A549 (cell line): Measurements from ENCODE around the gene ZNF418. TPM values are rescaled to one million over a fixed set of nuclear protein-coding genes. Genes with fewer than 3 reads are reported as not detected.

Experiments
- ATAC-seq, 2 experiments: fragments of 200-7000 bp in 1 of 2; fragments of >200 bp in 1 of 2; cut with Nextera tagmentation in 1 of 2; cut with Tn5 transposase in 1 of 2; 3 replicates each; pipeline versions ENCODE4 v1.8.0 to v1.9.1; 2018 to 2020; ENCODE audit warnings: mild to moderate bottlenecking in 1 of 2, moderate library complexity in 1 of 2
- CTCF ChIA-PET: fragments of 300-600 bp; sonication (Branson Sonifier 250); formaldehyde crosslinking; extraction: SDS; loops from one replicate; lab custom pipeline; 2021; ENCODE audit warnings: antibody characterized with exemption, inconsistent platforms; lab: Yijun Ruan, JAX
- POLR2A ChIA-PET: fragments of 350-600 bp; formaldehyde crosslinking; extraction: SDS; loops from one replicate; lab custom pipeline; 2021; ENCODE audit warnings: antibody characterized with exemption, inconsistent platforms; lab: Yijun Ruan, JAX
- DNase-seq, 2 experiments: peaks; one replicate each; pipeline versions ENCODE4 v3.0.0 to v3.0.0-alpha.2; 2011 to 2016; ENCODE audit warnings: low read depth in 1 of 2, low spot score in 1 of 2
- FAIRE-seq: peaks from 2 replicates; lab custom pipeline; 2011; peaks lifted over from hg19 to GRCh38; lab: Jason Lieb, UNC
- H3K27ac ChIP-seq, 2 experiments: fragments of >200 bp; sonication (Bioruptor Twin); formaldehyde crosslinking; 3 replicates each; pipeline ENCODE4 v1.5.1; 2016 to 2017
- H3K4me1 ChIP-seq: fragments of >200 bp; sonication (Bioruptor Twin); formaldehyde crosslinking; 3 replicates; pipeline ENCODE4 v1.6.1; 2016
- H3K4me2 ChIP-seq: fragments of >200 bp; sonication (Bioruptor Twin); formaldehyde crosslinking; 3 replicates; pipeline ENCODE4 v1.6.1; 2016
- H3K4me3 ChIP-seq: fragments of >200 bp; sonication (Bioruptor Twin); formaldehyde crosslinking; 3 replicates; pipeline ENCODE4 v1.5.1; 2016
- H3K9me3 ChIP-seq: fragments of >200 bp; sonication (Bioruptor Twin); formaldehyde crosslinking; 3 replicates; pipeline ENCODE4 v1.6.1; 2016
- CEBPB ChIP-seq, 2 experiments: fragments of >200 bp in 1 of 2; sonication (Bioruptor Twin) in 1 of 2; formaldehyde crosslinking in 1 of 2; IDR thresholded peaks; 2 replicates each; pipeline ENCODE4 v1.6.1; 2012 to 2016
- CHD2 ChIP-seq: fragments of 150-350 bp; IDR thresholded peaks from 2 replicates; pipeline ENCODE4 v1.6.1; 2014; ENCODE audit warnings: low read length; ENCODE audit not compliant: partially characterized antibody
- EHF ChIP-seq: fragments of 250-450 bp; sonication (Bioruptor Pico); IDR thresholded peaks from 2 replicates; pipeline ENCODE4 v1.5.0; 2020; ENCODE audit warnings: mild to moderate bottlenecking
- EHMT2 ChIP-seq: fragments of 200-600 bp; sonication (generic); IDR thresholded peaks from 2 replicates; pipeline ENCODE4 v1.6.1; 2016; ENCODE audit warnings: antibody characterized with exemption, low read depth, mild to moderate bottlenecking, moderate library complexity
- ESRRA ChIP-seq: fragments of 150-350 bp; IDR thresholded peaks from 2 replicates; pipeline ENCODE4 v1.6.1; 2014; ENCODE audit warnings: mild to moderate bottlenecking, low read length, borderline replicate concordance
- HOXA7 ChIP-seq: fragments of 250-450 bp; sonication (Bioruptor Pico); IDR thresholded peaks from 2 replicates; pipeline ENCODE4 v1.5.0; 2020; ENCODE audit warnings: mild to moderate bottlenecking, moderate library complexity
- HOXB13 ChIP-seq: fragments of 250-450 bp; sonication (Bioruptor Pico); IDR thresholded peaks from 2 replicates; pipeline ENCODE4 v1.5.0; 2020; ENCODE audit warnings: low read depth, mild to moderate bottlenecking, moderate library complexity
- HOXB5 ChIP-seq: fragments of 250-450 bp; sonication (Bioruptor Pico); IDR thresholded peaks from 2 replicates; pipeline ENCODE4 v1.5.0; 2020; ENCODE audit warnings: mild to moderate bottlenecking, moderate library complexity
- JUN ChIP-seq, 2 experiments: fragments of >200 bp; sonication (Bioruptor Twin); formaldehyde crosslinking; IDR thresholded peaks; 2 replicates in 1 of 2; 3 replicates in 1 of 2; pipeline ENCODE4 v1.6.1; 2016 to 2017
- KDM5A ChIP-seq: fragments of 200-600 bp; sonication (generic); IDR thresholded peaks from 2 replicates; pipeline ENCODE4 v1.6.1; 2016; ENCODE audit warnings: antibody characterized with exemption, mild to moderate bottlenecking
- MYC ChIP-seq: IDR thresholded peaks from 2 replicates; pipeline ENCODE4 v1.6.1; 2012; ENCODE audit warnings: mild to moderate bottlenecking, inconsistent platforms, low read length, improper control_type of control experiment, borderline replicate concordance
- NFE2L2 ChIP-seq: fragments of 150-350 bp; conservative IDR thresholded peaks from 2 replicates; pipeline ENCODE4 v1.6.1; 2014; ENCODE audit warnings: low read length
- RCOR1 ChIP-seq: fragments of 150-350 bp; IDR thresholded peaks from 2 replicates; pipeline ENCODE4 v1.6.1; 2014; ENCODE audit warnings: antibody characterized with exemption, low read length, low read depth
- TFCP2L1 ChIP-seq: fragments of 250-450 bp; sonication (Bioruptor Pico); IDR thresholded peaks from 2 replicates; pipeline ENCODE4 v1.5.0; 2021; ENCODE audit warnings: mild to moderate bottlenecking
- WGBS: methylation state at CpG from one replicate; pipeline ENCODE4 v1.1.6; 2017; ENCODE audit errors: missing lambda C conversion rate; 5-methylcytosine and 5-hydroxymethylcytosine counted together
- polyA plus RNA-seq, 4 experiments: library from polyadenylated mRNA; depleted of rRNA in 3 of 4; stranded (reverse); fragments of >200 nt; fragmentation: RNase III in 1 of 4; extraction: RNeasy Plus Mini Kit Qiagen cat#74134 plus additional on column Dnase treatment in 1 of 4; gene quantifications; 2 replicates in 3 of 4; 3 replicates in 1 of 4; pipeline ENCODE4 v1.2.3, GENCODE V29; 2011 to 2017
- TF ChIP-seq, protein P1 (sequence below): fragments of 150-350 bp; IDR thresholded peaks from 2 replicates; pipeline ENCODE4 v1.6.1; 2014; ENCODE audit warnings: low read depth, mild to moderate bottlenecking, low read length
- TF ChIP-seq, protein P2 (sequence below): fragments of 200-600 bp; sonication (generic); IDR thresholded peaks from 2 replicates; pipeline ENCODE4 v1.6.1; 2016; ENCODE audit warnings: antibody characterized with exemption, mild to moderate bottlenecking, moderate library complexity
- TF ChIP-seq, protein P3 (sequence below): IDR thresholded peaks from 2 replicates; pipeline ENCODE4 v1.6.1; 2012
- TF ChIP-seq, protein P4 (sequence below): fragments of >200 bp; sonication (Bioruptor Twin); formaldehyde crosslinking; IDR thresholded peaks from 2 replicates; pipeline ENCODE4 v1.6.1; 2016
- TF ChIP-seq, protein P5 (sequence below): fragments of 250-450 bp; sonication (Bioruptor Pico); IDR thresholded peaks from 2 replicates; pipeline ENCODE4 v1.5.0; 2021; ENCODE audit warnings: mild to moderate bottlenecking, moderate library complexity, borderline replicate concordance
- TF ChIP-seq, protein P6 (sequence below): fragments of >200 bp; sonication (Bioruptor Twin); formaldehyde crosslinking; IDR thresholded peaks from 3 replicates; pipeline ENCODE4 v1.5.1; 2016

ZNF418 gene
- polyA plus RNA-seq, 2 of the 4 experiments (the other 2 are of a cell fraction) = 1.8 to 3.2 TPM

DNA sequence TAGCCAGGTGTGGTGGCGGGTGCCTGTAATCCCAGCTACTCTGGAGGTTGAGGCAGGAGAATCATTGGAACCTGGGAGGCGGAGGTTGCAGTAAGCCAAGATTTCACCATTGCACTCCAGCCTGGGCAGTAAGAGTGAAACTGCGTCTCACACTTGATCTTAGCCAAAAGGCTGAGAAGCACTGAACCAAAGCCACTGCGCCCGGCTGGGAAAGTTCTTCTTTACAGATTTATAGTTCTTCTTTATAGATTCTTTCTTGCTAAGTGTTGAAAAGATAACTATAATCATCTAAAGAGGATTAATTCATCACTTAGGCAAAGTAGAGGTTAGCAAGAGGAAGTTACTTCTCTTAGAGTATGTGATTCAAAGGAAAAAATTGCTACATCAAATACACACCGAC, 29.9 kb downstream of the ZNF418 start:
- H3K27ac ChIP-seq = no peak overlapping the region
- DNase-seq (no peak), ATAC-seq (no peak), FAIRE-seq (no peak)
- H3K9me3 ChIP-seq = peaks cover 86% of the 10 kb centered on the region
- no peak overlapping the region for H3K4me3 ChIP-seq
- no peaks in the 10 kb centered on the region for H3K4me1 ChIP-seq
- ChIA-PET CTCF (interaction anchor here (1.2 kb wide), 1 partner anchor 20 kb away, joined by 3 read pairs; no protein-coding TSS in a partner anchor), POLR2A (no interaction called here)
- no peak overlapping the region for H3K4me2 ChIP-seq
- WGBS = 94% methylated on average over 6 of the region's 6 CpGs
- TF ChIP-seq JUN (IDR thresholded peaks at IDR 0.05) (no peak), EHF (CRISPR knock-in tag) (no peak), EHMT2 (no peak), ESRRA (no peak), HOXB13 (CRISPR knock-in tag) (no peak), RCOR1 (no peak), HOXA7 (no peak), HOXB5 (no peak), CHD2 (no peak), TFCP2L1 (CRISPR knock-in tag) (no peak), CEBPB (IDR thresholded peaks at IDR 0.05) (no peak), NFE2L2 (no peak), KDM5A (no peak), MYC (no peak)
- TF ChIP-seq, protein P1, sequence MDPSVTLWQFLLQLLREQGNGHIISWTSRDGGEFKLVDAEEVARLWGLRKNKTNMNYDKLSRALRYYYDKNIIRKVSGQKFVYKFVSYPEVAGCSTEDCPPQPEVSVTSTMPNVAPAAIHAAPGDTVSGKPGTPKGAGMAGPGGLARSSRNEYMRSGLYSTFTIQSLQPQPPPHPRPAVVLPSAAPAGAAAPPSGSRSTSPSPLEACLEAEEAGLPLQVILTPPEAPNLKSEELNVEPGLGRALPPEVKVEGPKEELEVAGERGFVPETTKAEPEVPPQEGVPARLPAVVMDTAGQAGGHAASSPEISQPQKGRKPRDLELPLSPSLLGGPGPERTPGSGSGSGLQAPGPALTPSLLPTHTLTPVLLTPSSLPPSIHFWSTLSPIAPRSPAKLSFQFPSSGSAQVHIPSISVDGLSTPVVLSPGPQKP = no peak
- TF ChIP-seq, protein P2, sequence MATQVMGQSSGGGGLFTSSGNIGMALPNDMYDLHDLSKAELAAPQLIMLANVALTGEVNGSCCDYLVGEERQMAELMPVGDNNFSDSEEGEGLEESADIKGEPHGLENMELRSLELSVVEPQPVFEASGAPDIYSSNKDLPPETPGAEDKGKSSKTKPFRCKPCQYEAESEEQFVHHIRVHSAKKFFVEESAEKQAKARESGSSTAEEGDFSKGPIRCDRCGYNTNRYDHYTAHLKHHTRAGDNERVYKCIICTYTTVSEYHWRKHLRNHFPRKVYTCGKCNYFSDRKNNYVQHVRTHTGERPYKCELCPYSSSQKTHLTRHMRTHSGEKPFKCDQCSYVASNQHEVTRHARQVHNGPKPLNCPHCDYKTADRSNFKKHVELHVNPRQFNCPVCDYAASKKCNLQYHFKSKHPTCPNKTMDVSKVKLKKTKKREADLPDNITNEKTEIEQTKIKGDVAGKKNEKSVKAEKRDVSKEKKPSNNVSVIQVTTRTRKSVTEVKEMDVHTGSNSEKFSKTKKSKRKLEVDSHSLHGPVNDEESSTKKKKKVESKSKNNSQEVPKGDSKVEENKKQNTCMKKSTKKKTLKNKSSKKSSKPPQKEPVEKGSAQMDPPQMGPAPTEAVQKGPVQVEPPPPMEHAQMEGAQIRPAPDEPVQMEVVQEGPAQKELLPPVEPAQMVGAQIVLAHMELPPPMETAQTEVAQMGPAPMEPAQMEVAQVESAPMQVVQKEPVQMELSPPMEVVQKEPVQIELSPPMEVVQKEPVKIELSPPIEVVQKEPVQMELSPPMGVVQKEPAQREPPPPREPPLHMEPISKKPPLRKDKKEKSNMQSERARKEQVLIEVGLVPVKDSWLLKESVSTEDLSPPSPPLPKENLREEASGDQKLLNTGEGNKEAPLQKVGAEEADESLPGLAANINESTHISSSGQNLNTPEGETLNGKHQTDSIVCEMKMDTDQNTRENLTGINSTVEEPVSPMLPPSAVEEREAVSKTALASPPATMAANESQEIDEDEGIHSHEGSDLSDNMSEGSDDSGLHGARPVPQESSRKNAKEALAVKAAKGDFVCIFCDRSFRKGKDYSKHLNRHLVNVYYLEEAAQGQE = no peak
- TF ChIP-seq, protein P3, sequence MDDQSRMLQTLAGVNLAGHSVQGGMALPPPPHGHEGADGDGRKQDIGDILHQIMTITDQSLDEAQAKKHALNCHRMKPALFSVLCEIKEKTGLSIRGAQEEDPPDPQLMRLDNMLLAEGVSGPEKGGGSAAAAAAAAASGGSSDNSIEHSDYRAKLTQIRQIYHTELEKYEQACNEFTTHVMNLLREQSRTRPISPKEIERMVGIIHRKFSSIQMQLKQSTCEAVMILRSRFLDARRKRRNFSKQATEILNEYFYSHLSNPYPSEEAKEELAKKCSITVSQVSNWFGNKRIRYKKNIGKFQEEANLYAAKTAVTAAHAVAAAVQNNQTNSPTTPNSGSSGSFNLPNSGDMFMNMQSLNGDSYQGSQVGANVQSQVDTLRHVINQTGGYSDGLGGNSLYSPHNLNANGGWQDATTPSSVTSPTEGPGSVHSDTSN = no peak
- TF ChIP-seq, protein P4, sequence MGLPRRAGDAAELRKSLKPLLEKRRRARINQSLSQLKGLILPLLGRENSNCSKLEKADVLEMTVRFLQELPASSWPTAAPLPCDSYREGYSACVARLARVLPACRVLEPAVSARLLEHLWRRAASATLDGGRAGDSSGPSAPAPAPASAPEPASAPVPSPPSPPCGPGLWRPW = no peak
- TF ChIP-seq, protein P5, sequence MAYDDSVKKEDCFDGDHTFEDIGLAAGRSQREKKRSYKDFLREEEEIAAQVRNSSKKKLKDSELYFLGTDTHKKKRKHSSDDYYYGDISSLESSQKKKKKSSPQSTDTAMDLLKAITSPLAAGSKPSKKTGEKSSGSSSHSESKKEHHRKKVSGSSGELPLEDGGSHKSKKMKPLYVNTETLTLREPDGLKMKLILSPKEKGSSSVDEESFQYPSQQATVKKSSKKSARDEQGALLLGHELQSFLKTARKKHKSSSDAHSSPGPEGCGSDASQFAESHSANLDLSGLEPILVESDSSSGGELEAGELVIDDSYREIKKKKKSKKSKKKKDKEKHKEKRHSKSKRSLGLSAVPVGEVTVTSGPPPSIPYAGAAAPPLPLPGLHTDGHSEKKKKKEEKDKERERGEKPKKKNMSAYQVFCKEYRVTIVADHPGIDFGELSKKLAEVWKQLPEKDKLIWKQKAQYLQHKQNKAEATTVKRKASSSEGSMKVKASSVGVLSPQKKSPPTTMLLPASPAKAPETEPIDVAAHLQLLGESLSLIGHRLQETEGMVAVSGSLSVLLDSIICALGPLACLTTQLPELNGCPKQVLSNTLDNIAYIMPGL (CRISPR knock-in tag) = no peak
- TF ChIP-seq, protein P6, sequence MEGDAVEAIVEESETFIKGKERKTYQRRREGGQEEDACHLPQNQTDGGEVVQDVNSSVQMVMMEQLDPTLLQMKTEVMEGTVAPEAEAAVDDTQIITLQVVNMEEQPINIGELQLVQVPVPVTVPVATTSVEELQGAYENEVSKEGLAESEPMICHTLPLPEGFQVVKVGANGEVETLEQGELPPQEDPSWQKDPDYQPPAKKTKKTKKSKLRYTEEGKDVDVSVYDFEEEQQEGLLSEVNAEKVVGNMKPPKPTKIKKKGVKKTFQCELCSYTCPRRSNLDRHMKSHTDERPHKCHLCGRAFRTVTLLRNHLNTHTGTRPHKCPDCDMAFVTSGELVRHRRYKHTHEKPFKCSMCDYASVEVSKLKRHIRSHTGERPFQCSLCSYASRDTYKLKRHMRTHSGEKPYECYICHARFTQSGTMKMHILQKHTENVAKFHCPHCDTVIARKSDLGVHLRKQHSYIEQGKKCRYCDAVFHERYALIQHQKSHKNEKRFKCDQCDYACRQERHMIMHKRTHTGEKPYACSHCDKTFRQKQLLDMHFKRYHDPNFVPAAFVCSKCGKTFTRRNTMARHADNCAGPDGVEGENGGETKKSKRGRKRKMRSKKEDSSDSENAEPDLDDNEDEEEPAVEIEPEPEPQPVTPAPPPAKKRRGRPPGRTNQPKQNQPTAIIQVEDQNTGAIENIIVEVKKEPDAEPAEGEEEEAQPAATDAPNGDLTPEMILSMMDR = no peak
